Caco-2 (cell line): ENCODE data around the gene RTN1. TPM values are rescaled to one million over a fixed set of nuclear protein-coding genes. Genes with fewer than 3 reads are reported as not detected.

Experiments
- BruUV-seq: library from RNA; stranded (reverse); fragments of 400-500 nt; replicated peaks from 2 replicates; lab custom pipeline; 2021; lab: Mats Ljungman, UMichigan
- CTCF ChIA-PET: fragments of 300-600 bp; sonication (Branson Sonifier 250); formaldehyde crosslinking; loops from one replicate; lab custom pipeline; 2022; ENCODE audit warnings: antibody characterized with exemption; lab: Charles Lee
- POLR2A ChIA-PET: fragments of 300-600 bp; sonication (Branson Sonifier 250); formaldehyde crosslinking; loops from one replicate; lab custom pipeline; 2022; ENCODE audit warnings: antibody characterized with exemption; lab: Charles Lee
- DNase-seq, 2 experiments: peaks; one replicate each; pipeline versions ENCODE4 v3.0.0 to v3.0.0-alpha.2; 2020 to 2022
- H3K27me3 ChIP-seq: replicated peaks from 2 replicates; pipeline ENCODE4 v1.6.0; 2011; ENCODE audit warnings: low read length; ENCODE audit not compliant: control insufficient read depth, insufficient read depth
- H3K36me3 ChIP-seq: 2 replicates; pipeline ENCODE4 v1.5.1; 2011; ENCODE audit warnings: low read length; ENCODE audit not compliant: control insufficient read depth, insufficient read depth
- H3K4me1 ChIP-seq: fragments of 250-450 bp; sonication (Bioruptor Pico); 2 replicates; pipeline ENCODE4 v1.5.1; 2020; ENCODE audit warnings: mild to moderate bottlenecking
- H3K4me3 ChIP-seq: 2 replicates; pipeline ENCODE4 v1.5.1; 2011; ENCODE audit warnings: low read depth, mild to moderate bottlenecking, control low read depth, low read length
- H3K9me3 ChIP-seq: fragments of 250-450 bp; sonication (Bioruptor Pico); 2 replicates; pipeline ENCODE4 v1.5.1; 2020; ENCODE audit warnings: mild to moderate bottlenecking, moderate library complexity
- H3K27ac Mint-ChIP-seq: one replicate; pipeline ENCODE4 v1.8.0; 2022; ENCODE audit warnings: mixed read lengths; ENCODE audit not compliant: unreplicated experiment
- H3K27me3 Mint-ChIP-seq: one replicate; pipeline ENCODE4 v1.8.0; 2022; ENCODE audit warnings: mixed read lengths; ENCODE audit not compliant: insufficient read depth, unreplicated experiment
- H3K36me3 Mint-ChIP-seq: one replicate; pipeline ENCODE4 v1.8.0; 2022; ENCODE audit warnings: mild to moderate bottlenecking, mixed read lengths; ENCODE audit not compliant: insufficient read depth, unreplicated experiment
- H3K4me1 Mint-ChIP-seq: one replicate; pipeline ENCODE4 v1.8.0; 2022; ENCODE audit warnings: low read depth, mixed read lengths; ENCODE audit not compliant: unreplicated experiment
- H3K4me3 Mint-ChIP-seq: one replicate; pipeline ENCODE4 v1.8.0; 2022; ENCODE audit warnings: mild to moderate bottlenecking, moderate library complexity, mixed read lengths; ENCODE audit not compliant: unreplicated experiment
- H3K9me3 Mint-ChIP-seq: one replicate; pipeline ENCODE4 v1.8.0; 2022; ENCODE audit warnings: mixed read lengths; ENCODE audit not compliant: unreplicated experiment
- CTCF ChIP-seq, 2 experiments: fragments of 200-600 bp in 1 of 2; IDR thresholded peaks; 1 replicate in 1 of 2; 2 replicates in 1 of 2; pipeline versions ENCODE4 v1.5.1 to v1.8.0; 2011 to 2022; ENCODE audit warnings: antibody characterized with exemption in 1 of 2, control low read depth in 1 of 2, inconsistent platforms in 1 of 2, low read depth in 1 of 2, low read length in 1 of 2, mild to moderate bottlenecking in 1 of 2, moderate library complexity in 1 of 2; ENCODE audit not compliant: insufficient read depth in 1 of 2, severe bottlenecking in 1 of 2, unreplicated experiment in 1 of 2
- intact Hi-C: fragments of 100-400 bp; cut with micrococcal nuclease; formaldehyde crosslinking; loops from one replicate; pipeline ENCODE4 v1.10.0; 2022; ENCODE audit not compliant: unreplicated experiment
- total RNA-seq: library from RNA; stranded (reverse); gene quantifications from 2 replicates; pipeline ENCODE4 v1.2.3, GENCODE V29; 2022

The RTN1 gene
- total RNA-seq, 1 experiment from 2014 or later = 0.25 TPM

- H3K36me3 ChIP-seq = no peaks in the 10 kb centered on the region
- no peaks in the 10 kb centered on the region for H3K9me3 ChIP-seq
- no peaks in the 10 kb centered on the region for H3K4me1 ChIP-seq
- Mint-ChIP-seq H3K27ac (no peak overlapping the region), H3K4me3 (no peak overlapping the region), H3K27me3 (peaks cover 17% of the 10 kb centered on the region), H3K4me1 (no peaks in the 10 kb centered on the region), H3K9me3 (no peaks in the 10 kb centered on the region), H3K36me3 (no peaks in the 10 kb centered on the region)
- CTCF ChIA-PET = no interaction called here
- no peaks in the 10 kb centered on the region; the same call in 1 of the 2 replicates for H3K27me3 ChIP-seq
- H3K4me3 ChIP-seq = no peak overlapping the region
- no peak for DNase-seq
- no TSS peak for BruUV-seq
- no peak for TF ChIP-seq CTCF (IDR thresholded peaks at IDR 0.05; ENCODE audit: insufficient read depth in 1 of 2, low read depth in 1 of 2, low read length in 1 of 2, severe bottlenecking in 1 of 2, unreplicated experiment in 1 of 2)
- POLR2A ChIA-PET = no interaction called here
- intact Hi-C loops = no loop called here
These were observed 87.8 kb downstream of the RTN1 start for GRCh38 chr14:59782760-59783159.

- no peaks in the 10 kb centered on the region for H3K4me1 ChIP-seq
- no peak for DNase-seq
- no peaks in the 10 kb centered on the region for H3K36me3 ChIP-seq
- H3K4me1 Mint-ChIP-seq = no peaks in the 10 kb centered on the region
- TF ChIP-seq CTCF (IDR thresholded peaks at IDR 0.05; ENCODE audit: insufficient read depth in 1 of 2, low read depth in 1 of 2, low read length in 1 of 2, severe bottlenecking in 1 of 2, unreplicated experiment in 1 of 2) = no peak
- intact Hi-C loops = no loop called here
- no TSS peak for BruUV-seq
- ChIA-PET CTCF (no interaction called here), POLR2A (no interaction called here)
- no peaks in the 10 kb centered on the region for H3K9me3 Mint-ChIP-seq
- H3K27me3 Mint-ChIP-seq = peaks cover 7% of the 10 kb centered on the region
- H3K4me3 Mint-ChIP-seq = no peak overlapping the region
- no peaks in the 10 kb centered on the region for H3K9me3 ChIP-seq
- H3K36me3 Mint-ChIP-seq = no peaks in the 10 kb centered on the region
- H3K27ac Mint-ChIP-seq = no peak overlapping the region
- no peak overlapping the region for H3K4me3 ChIP-seq
- H3K27me3 ChIP-seq = no peaks in the 10 kb centered on the region; the same call in 1 of the 2 replicates
These were observed 93.5 kb downstream of the RTN1 start for GRCh38 chr14:59777006-59777579.

- Mint-ChIP-seq H3K9me3 (no peaks in the 10 kb centered on the region), H3K4me1 (no peaks in the 10 kb centered on the region), H3K27ac (no peak overlapping the region), H3K4me3 (no peak overlapping the region), H3K27me3 (peaks cover 7% of the 10 kb centered on the region), H3K36me3 (no peaks in the 10 kb centered on the region)
- no TSS peak for BruUV-seq
- H3K9me3 ChIP-seq = no peaks in the 10 kb centered on the region
- POLR2A ChIA-PET = no interaction called here
- CTCF ChIA-PET = no interaction called here
- no peak for TF ChIP-seq CTCF (IDR thresholded peaks at IDR 0.05; ENCODE audit: insufficient read depth in 1 of 2, low read depth in 1 of 2, low read length in 1 of 2, severe bottlenecking in 1 of 2, unreplicated experiment in 1 of 2)
- H3K4me3 ChIP-seq = no peak overlapping the region
- no peak for DNase-seq
- H3K36me3 ChIP-seq = no peaks in the 10 kb centered on the region
- no peaks in the 10 kb centered on the region for H3K4me1 ChIP-seq
- intact Hi-C loops = no loop called here
- H3K27me3 ChIP-seq = no peaks in the 10 kb centered on the region; the same call in 1 of the 2 replicates
These were observed 94.1 kb downstream of the RTN1 start for GRCh38 chr14:59776468-59776867.
